Measurements from ENCODE around the gene C6orf132. TPM values are rescaled to one million over a fixed set of nuclear protein-coding genes. Genes with fewer than 3 reads are reported as not detected.
"Not testable (repeated sequence)": the region's sequence is repeated elsewhere in the genome, so short reads cannot be mapped to it uniquely, and the experiment has no call there.

C6orf132 gene
- total RNA-seq, 1 donor from 2014 or later = 5.3 TPM

DNA sequence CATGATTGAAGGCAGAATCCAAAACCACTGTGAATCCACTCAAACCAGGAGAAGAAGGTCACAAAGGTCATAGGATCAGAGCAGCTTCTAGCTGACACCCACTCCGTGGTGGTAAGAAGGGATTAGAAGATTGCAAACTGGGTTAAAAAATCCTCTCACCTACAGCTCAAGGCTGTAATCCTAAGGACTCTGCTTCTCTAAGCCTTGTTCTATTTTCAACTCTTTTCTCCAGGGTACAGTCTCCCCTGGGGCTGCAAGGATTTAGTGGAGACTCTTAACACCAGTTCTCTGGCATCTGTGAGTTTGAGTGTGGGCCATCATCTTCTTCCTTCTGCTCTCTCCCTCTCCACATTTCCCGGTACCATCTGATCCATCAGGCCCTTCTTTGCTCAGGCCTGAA is 30.7 kb upstream of the C6orf132 start, which contains the start of gene GUCA1A:
TSS of gene GUCA1A (plus strand) at position 264 of the 400 bp plus-strand sequence. CDS start 250 bp downstream, outside the sequence.
- H3K27ac Mint-ChIP-seq (ENCODE audit: unreplicated experiment) = no peak within 1 kb of the TSS

GRCh38 chr6:42171813-42172581 is 29.6 kb upstream of the C6orf132 start:
- H3K9me3 Mint-ChIP-seq (ENCODE audit: unreplicated experiment) = peaks cover 2% of the 10 kb centered on the region
- Histone ChIP-seq H2AFZ (ENCODE audit: low read depth, low read length) (no peak overlapping the region), H3K4me1 (ENCODE audit: insufficient read depth, low read length) (no peaks in the 10 kb centered on the region), H3K27ac (ENCODE audit: low read depth, low read length) (no peak overlapping the region), H3K79me2 (ENCODE audit: insufficient read depth, low read length) (no peaks in the 10 kb centered on the region), H3K27me3 (ENCODE audit: insufficient read depth, low read length) (peaks cover 2% of the 10 kb centered on the region), H4K20me1 (ENCODE audit: insufficient read depth, low read length) (no peaks in the 10 kb centered on the region), H3K9me3 (ENCODE audit: insufficient read depth, low read depth, low read length) (no peaks in the 10 kb centered on the region), H3K4me2 (ENCODE audit: low read length) (no peak overlapping the region), H3K4me3 (ENCODE audit: insufficient read depth, low read depth, low read length) (no peak overlapping the region), H3K9ac (ENCODE audit: low read length) (no peak overlapping the region), H3K36me3 (ENCODE audit: insufficient read depth, low read length) (no peaks in the 10 kb centered on the region)
- no peak overlapping the region for H3K4me3 Mint-ChIP-seq (ENCODE audit: unreplicated experiment)
- H3K27ac Mint-ChIP-seq (ENCODE audit: unreplicated experiment) = no peak overlapping the region
- FAIRE-seq (no peak), DNase-seq (ENCODE audit: low read depth) (no peak)
- H3K4me1 Mint-ChIP-seq (ENCODE audit: low read depth, unreplicated experiment) = no peaks in the 10 kb centered on the region
- H3K36me3 Mint-ChIP-seq (ENCODE audit: low read depth, unreplicated experiment) = peaks cover 4% of the 10 kb centered on the region
- no peak for TF ChIP-seq EZH2 (IDR thresholded peaks at IDR 0.05; ENCODE audit: insufficient read depth, low read length)
- no peak for TF ChIP-seq CTCF (IDR thresholded peaks at IDR 0.05; ENCODE audit: insufficient read depth, low read depth, low read length)
- H3K27me3 Mint-ChIP-seq (ENCODE audit: low read depth, unreplicated experiment) = peaks cover 18% of the 10 kb centered on the region

More for the DNA sequence above, 30.7 kb upstream of the C6orf132 start, which contains the start of gene GUCA1A:
- FAIRE-seq = no peak
- Histone ChIP-seq H3K4me3 (ENCODE audit: insufficient read depth, low read depth, low read length) (no peak within 1 kb of the TSS), H3K9me3 (ENCODE audit: insufficient read depth, low read depth, low read length) (no peaks in the 10 kb centered on the region), H3K4me1 (ENCODE audit: insufficient read depth, low read length) (peaks cover under 1% of the 10 kb centered on the region), H3K79me2 (ENCODE audit: insufficient read depth, low read length) (no peaks in the 10 kb centered on the region), H3K27ac (ENCODE audit: low read depth, low read length) (no peak within 1 kb of the TSS), H2AFZ (ENCODE audit: low read depth, low read length) (no peak within 1 kb of the TSS), H3K36me3 (ENCODE audit: insufficient read depth, low read length) (no peaks in the 10 kb centered on the region), H3K9ac (ENCODE audit: low read length) (no peak within 1 kb of the TSS), H3K27me3 (ENCODE audit: insufficient read depth, low read length) (peaks cover 2% of the 10 kb centered on the region), H3K4me2 (ENCODE audit: low read length) (no peak within 1 kb of the TSS), H4K20me1 (ENCODE audit: insufficient read depth, low read length) (no peaks in the 10 kb centered on the region)
- H3K36me3 Mint-ChIP-seq (ENCODE audit: low read depth, unreplicated experiment) = peaks cover 4% of the 10 kb centered on the region
- TF ChIP-seq EZH2 (IDR thresholded peaks at IDR 0.05; ENCODE audit: insufficient read depth, low read length) = no peak
- no peak for TF ChIP-seq CTCF (IDR thresholded peaks at IDR 0.05; ENCODE audit: insufficient read depth, low read depth, low read length)
- H3K4me1 Mint-ChIP-seq (ENCODE audit: low read depth, unreplicated experiment) = peaks cover 2% of the 10 kb centered on the region
- H3K27me3 Mint-ChIP-seq (ENCODE audit: low read depth, unreplicated experiment) = peaks cover 20% of the 10 kb centered on the region
- H3K4me3 Mint-ChIP-seq (ENCODE audit: unreplicated experiment) = no peak within 1 kb of the TSS
- no peak for DNase-seq (ENCODE audit: low read depth)
- H3K9me3 Mint-ChIP-seq (ENCODE audit: unreplicated experiment) = peaks cover 2% of the 10 kb centered on the region

- not testable (repeated sequence) for H3K36me3 ChIP-seq (ENCODE audit: insufficient read depth, low read length); DNase-seq (ENCODE audit: low read depth); H3K9ac ChIP-seq (ENCODE audit: low read length); H3K27me3 ChIP-seq (ENCODE audit: insufficient read depth, low read length); FAIRE-seq; H3K9me3 ChIP-seq (ENCODE audit: insufficient read depth, low read depth, low read length); H2AFZ ChIP-seq (ENCODE audit: low read depth, low read length); H3K4me3 ChIP-seq (ENCODE audit: insufficient read depth, low read depth, low read length); H3K9me3 Mint-ChIP-seq (ENCODE audit: unreplicated experiment); H3K4me1 ChIP-seq (ENCODE audit: insufficient read depth, low read length); H4K20me1 ChIP-seq (ENCODE audit: insufficient read depth, low read length); H3K36me3 Mint-ChIP-seq (ENCODE audit: low read depth, unreplicated experiment); H3K79me2 ChIP-seq (ENCODE audit: insufficient read depth, low read length); H3K27ac Mint-ChIP-seq (ENCODE audit: unreplicated experiment); H3K27ac ChIP-seq (ENCODE audit: low read depth, low read length); H3K4me2 ChIP-seq (ENCODE audit: low read length)
- H3K27me3 Mint-ChIP-seq (ENCODE audit: low read depth, unreplicated experiment) = peaks cover 17% of the 10 kb centered on the region
- peaks cover 15% of the 10 kb centered on the region for H3K4me1 Mint-ChIP-seq (ENCODE audit: low read depth, unreplicated experiment)
- peak overlapping the region; percentile 57 for H3K4me3 Mint-ChIP-seq (ENCODE audit: unreplicated experiment)
These were observed 27.4 kb upstream of the C6orf132 start for GRCh38 chr6:42169780-42170179.

Data from astrocyte (in vitro differentiated cells and primary cell).